GM12891 (cell line): ENCODE data around the gene HTT-AS.

ENCODE experiments used
- DNase-seq: peaks from one replicate; pipeline ENCODE4 v3.0.0; 2011; ENCODE audit warnings: low spot score; ENCODE audit not compliant: insufficient read length
- FAIRE-seq: peaks from 2 replicates; lab custom pipeline; 2011; peaks lifted over from hg19 to GRCh38; lab: Jason Lieb, UNC
- PAX5 ChIP-seq: IDR thresholded peaks from 2 replicates; pipeline ENCODE4 v1.6.1; 2011; ENCODE audit warnings: low read length, moderate library complexity, mild to moderate bottlenecking; ENCODE audit not compliant: insufficient read depth, severe bottlenecking
- POLR2A ChIP-seq: IDR thresholded peaks from 2 replicates; pipeline ENCODE4 v1.6.1; 2011; ENCODE audit warnings: low read depth, low read length, control low read depth
- POLR2AphosphoS5 ChIP-seq: IDR thresholded peaks from 2 replicates; pipeline ENCODE4 v1.6.1; 2011; ENCODE audit warnings: low read depth, low read length, control low read depth
- POU2F2 ChIP-seq: IDR thresholded peaks from 2 replicates; pipeline ENCODE4 v1.6.1; 2011; ENCODE audit warnings: low read depth, mild to moderate bottlenecking, control low read depth, low read length, moderate library complexity
- SPI1 ChIP-seq: IDR thresholded peaks from 2 replicates; pipeline ENCODE4 v1.6.1; 2011; ENCODE audit warnings: low read depth, low read length, control low read depth
- TAF1 ChIP-seq: IDR thresholded peaks from 2 replicates; pipeline ENCODE4 v1.6.1; 2011; ENCODE audit warnings: low read depth, low read length, control low read depth

The HTT-AS gene

GRCh38 chr4:3022651-3023050 is 51.7 kb downstream of the HTT-AS start:
- FAIRE-seq (no peak), DNase-seq (no peak)
- TF ChIP-seq SPI1 (no peak), TAF1 (no peak), PAX5 (no peak), POLR2AphosphoS5 (no peak), POLR2A (no peak), POU2F2 (no peak)

- TF ChIP-seq TAF1 (no peak), SPI1 (no peak), PAX5 (no peak), POLR2AphosphoS5 (no peak), POU2F2 (no peak)
- FAIRE-seq (no peak), DNase-seq (no peak)
Measured at GRCh38 chr4:3022112-3022511, 52.2 kb downstream of the HTT-AS start.

GRCh38 chr4:3021627-3022026 is 52.7 kb downstream of the HTT-AS start:
- no peak for FAIRE-seq
- TF ChIP-seq PAX5 (no peak), POLR2AphosphoS5 (no peak), TAF1 (no peak), POLR2A (no peak), SPI1 (no peak)

GRCh38 chr4:3021127-3021526 is 53.2 kb downstream of the HTT-AS start:
- FAIRE-seq, result peak; percentile 40
- TF ChIP-seq POLR2A (no peak), PAX5 (no peak), POLR2AphosphoS5 (no peak), TAF1 (no peak), POU2F2 (no peak), SPI1 (no peak)
- no peak for DNase-seq

More at GRCh38 chr4:3021627-3022026, 52.7 kb downstream of the HTT-AS start:
- DNase-seq, result no peak

GRCh38 chr4:3019145-3019846 is 55.0 kb downstream of the HTT-AS start:
- TF ChIP-seq POLR2AphosphoS5 (no peak), POLR2A (no peak), TAF1 (no peak), SPI1 (no peak), POU2F2 (no peak), PAX5 (no peak)
- FAIRE-seq, result peak; percentile 68
- DNase-seq, result no peak

DNA sequence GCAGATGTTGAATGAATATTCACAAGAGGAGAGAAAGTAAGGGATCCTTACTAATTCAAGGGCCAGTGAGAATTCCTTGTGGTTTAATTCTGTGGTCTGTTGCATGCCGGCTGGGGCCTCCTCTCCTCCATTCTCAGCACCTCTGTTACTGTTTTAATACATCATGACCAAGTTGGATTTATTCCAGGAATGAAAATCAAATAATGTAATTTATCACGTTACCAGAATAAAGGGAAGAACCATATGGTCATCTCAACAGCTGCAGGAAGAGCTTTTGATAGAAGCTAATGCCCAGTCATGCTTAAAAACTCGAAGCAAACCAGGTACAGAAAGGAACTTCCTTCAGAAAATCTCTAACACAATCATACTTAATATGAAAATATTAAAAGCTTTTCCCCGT is 56.8 kb downstream of the HTT-AS start:
- TF ChIP-seq POU2F2, result no peak
- TF ChIP-seq PAX5, result no peak
- no peak for TF ChIP-seq SPI1
- no peak for TF ChIP-seq POLR2AphosphoS5
- no peak for DNase-seq
- FAIRE-seq, result no peak

GRCh38 chr4:3016961-3017360 is 57.4 kb downstream of the HTT-AS start:
- FAIRE-seq, result no peak
- no peak for DNase-seq
- TF ChIP-seq POLR2AphosphoS5 (no peak), SPI1 (no peak)

- peak; percentile 80 for FAIRE-seq
- DNase-seq, result peak; percentile 41
- no peak for TF ChIP-seq TAF1
- TF ChIP-seq PAX5, result no peak
- peak; percentile 18; the same call in 1 of the 2 replicates for TF ChIP-seq SPI1
- TF ChIP-seq POLR2AphosphoS5, result no peak
- no peak for TF ChIP-seq POLR2A
- TF ChIP-seq POU2F2, result no peak
Measured at GRCh38 chr4:3013839-3014350, 60.4 kb downstream of the HTT-AS start.
